Measurements from ENCODE around the gene NTN3.

NTN3 gene

GRCh38 chr16:2515180-2515851, 44.2 kb downstream of the NTN3 start:
- DNase-seq = no peak

GRCh38 chr16:2516391-2517240, 45.5 kb downstream of the NTN3 start:
- DNase-seq = no peak

GRCh38 chr16:2517954-2518605, 47.0 kb downstream of the NTN3 start:
- DNase-seq = no peak

- no peak for DNase-seq
Observed at GRCh38 chr16:2518823-2519710, 48.0 kb downstream of the NTN3 start.

- DNase-seq = no peak
Observed at GRCh38 chr16:2519711-2520080, 48.6 kb downstream of the NTN3 start.

GRCh38 chr16:2520097-2520783, 49.1 kb downstream of the NTN3 start, which contains the start of gene AMDHD2:
TSS of gene AMDHD2 (plus strand) at chr16:2520371. CDS start at chr16:2520459, 88 bp downstream.
- no peak for DNase-seq

GRCh38 chr16:2520784-2521531, 49.9 kb downstream of the NTN3 start:
- no peak for DNase-seq
